Suprapubic skin (tissue), 4 donors: ENCODE data around the gene IL17RD. TPM values are rescaled to one million over a fixed set of nuclear protein-coding genes. Genes with fewer than 3 reads are reported as not detected.

Experiments used
- DNase-seq, 2 donors: peaks; one replicate each; pipeline ENCODE4 v3.0.0-alpha.2; 2019; ENCODE audit warnings: low spot score in 2 of 2
- H3K27ac ChIP-seq: fragments of 200-600 bp; sonication (generic); one replicate; pipeline ENCODE4 v1.5.1; 2019
- H3K27me3 ChIP-seq: fragments of 200-600 bp; sonication (generic); one replicate; pipeline ENCODE4 v1.5.1; 2019
- H3K36me3 ChIP-seq: fragments of 200-600 bp; sonication (generic); one replicate; pipeline ENCODE4 v1.5.1; 2019
- H3K4me1 ChIP-seq: fragments of 200-600 bp; sonication (generic); one replicate; pipeline ENCODE4 v1.5.1; 2019
- H3K4me3 ChIP-seq: fragments of 200-600 bp; sonication (generic); one replicate; pipeline ENCODE4 v1.5.1; 2019; ENCODE audit warnings: mild to moderate bottlenecking
- H3K9me3 ChIP-seq: fragments of 200-600 bp; sonication (generic); one replicate; pipeline ENCODE4 v1.5.1; 2019
- CTCF ChIP-seq, 2 donors: fragments of 200-600 bp in 1 of 2; fragments of 450-650 bp in 1 of 2; sonication (generic) in 1 of 2; IDR thresholded peaks; one replicate each; pipeline ENCODE4 v1.5.1; 2016 to 2019; ENCODE audit warnings: antibody characterized with exemption in 2 of 2, mild to moderate bottlenecking in 1 of 2, moderate library complexity in 1 of 2
- EP300 ChIP-seq: sonication (generic); formaldehyde crosslinking; IDR thresholded peaks from one replicate; pipeline ENCODE4 v1.6.1; 2017; ENCODE audit warnings: antibody characterized with exemption
- POLR2A ChIP-seq, 2 donors: fragments of 450-650 bp; IDR thresholded peaks; one replicate each; pipeline ENCODE4 v1.6.1; 2017; ENCODE audit warnings: antibody characterized with exemption in 2 of 2, mild to moderate bottlenecking in 2 of 2, moderate library complexity in 2 of 2
- POLR2AphosphoS5 ChIP-seq, 3 donors: sonication (generic); formaldehyde crosslinking; IDR thresholded peaks; one replicate each; pipeline ENCODE4 v1.6.1; 2017; ENCODE audit warnings: antibody characterized with exemption in 3 of 3
- whole genome bisulfite sequencing: methylation state at CpG from one replicate; pipeline ENCODE4 v1.1.5; 2018; 5-methylcytosine and 5-hydroxymethylcytosine counted together
- total RNA-seq, 4 donors: library from RNA; depleted of rRNA; stranded (reverse); fragments of >200 nt; gene quantifications; one replicate each; pipeline ENCODE4 v1.1.0, GENCODE V29; 2016

The IL17RD gene
- total RNA-seq, 4 donors from 2014 or later: 2.2 to 6.1 (median 3.7) TPM

- 61% methylated on average over 11 of the region's 11 CpGs for WGBS
- H3K4me1 ChIP-seq: peaks cover 9% of the 10 kb centered on the region
- no peak overlapping the region for H3K4me3 ChIP-seq
- no peaks in the 10 kb centered on the region for H3K36me3 ChIP-seq
- DNase-seq: no peak
- H3K27ac ChIP-seq: no peak overlapping the region
- TF ChIP-seq EP300: no peak
- no peaks in the 10 kb centered on the region for H3K27me3 ChIP-seq
- H3K9me3 ChIP-seq: no peaks in the 10 kb centered on the region
These were observed 22.8 kb downstream of the IL17RD start for GRCh38 chr3:57142411-57142723.

GRCh38 chr3:57141719-57142410, 23.3 kb downstream of the IL17RD start:
- Histone ChIP-seq H3K27ac (no peak overlapping the region), H3K27me3 (no peaks in the 10 kb centered on the region), H3K4me3 (no peak overlapping the region), H3K36me3 (no peaks in the 10 kb centered on the region), H3K9me3 (no peaks in the 10 kb centered on the region), H3K4me1 (peaks cover 9% of the 10 kb centered on the region)
- DNase-seq: no peak
- TF ChIP-seq POLR2A (IDR thresholded peaks at IDR 0.05) (no peak), POLR2AphosphoS5 (IDR thresholded peaks at IDR 0.05) (no peak), EP300 (no peak), CTCF (IDR thresholded peaks at IDR 0.05) (no peak)
- WGBS: 44% methylated on average over 5 of the region's 5 CpGs

GRCh38 chr3:57140894-57141293, 24.3 kb downstream of the IL17RD start:
- H3K4me1 ChIP-seq: peaks cover 9% of the 10 kb centered on the region
- no peak for TF ChIP-seq POLR2A (IDR thresholded peaks at IDR 0.05)
- no peak for TF ChIP-seq CTCF (IDR thresholded peaks at IDR 0.05)
- no peak for TF ChIP-seq EP300
- no peak for TF ChIP-seq POLR2AphosphoS5 (IDR thresholded peaks at IDR 0.05)
- 83% methylated on average over 5 of the region's 5 CpGs for WGBS

GRCh38 chr3:57135964-57136719, 29.0 kb downstream of the IL17RD start:
- no peaks in the 10 kb centered on the region for H3K4me1 ChIP-seq
- no peaks in the 10 kb centered on the region for H3K27me3 ChIP-seq
- H3K9me3 ChIP-seq: no peaks in the 10 kb centered on the region
- H3K4me3 ChIP-seq: no peak overlapping the region
- H3K27ac ChIP-seq: no peak overlapping the region
- no peak for TF ChIP-seq POLR2A (IDR thresholded peaks at IDR 0.05)
- TF ChIP-seq EP300: no peak
- TF ChIP-seq CTCF (IDR thresholded peaks at IDR 0.05): no peak
- no peak for TF ChIP-seq POLR2AphosphoS5 (IDR thresholded peaks at IDR 0.05)
- no peak for DNase-seq
- no peaks in the 10 kb centered on the region for H3K36me3 ChIP-seq
- WGBS: 74% methylated on average over 5 of the region's 5 CpGs

More at GRCh38 chr3:57140894-57141293, 24.3 kb downstream of the IL17RD start:
- no peaks in the 10 kb centered on the region for H3K27me3 ChIP-seq
- H3K36me3 ChIP-seq: no peaks in the 10 kb centered on the region
- no peaks in the 10 kb centered on the region for H3K9me3 ChIP-seq
- no peak overlapping the region for H3K27ac ChIP-seq
- no peak overlapping the region for H3K4me3 ChIP-seq
- no peak for DNase-seq

- H3K27ac ChIP-seq: no peak overlapping the region
- no peaks in the 10 kb centered on the region for H3K27me3 ChIP-seq
- DNase-seq: no peak
- H3K36me3 ChIP-seq: no peaks in the 10 kb centered on the region
- TF ChIP-seq POLR2AphosphoS5 (IDR thresholded peaks at IDR 0.05) (no peak), POLR2A (IDR thresholded peaks at IDR 0.05) (no peak), CTCF (IDR thresholded peaks at IDR 0.05) (no peak), EP300 (no peak)
- whole genome bisulfite sequencing: 46% methylated on average over 4 of the region's 4 CpGs
- H3K4me1 ChIP-seq: peaks cover 9% of the 10 kb centered on the region
- no peaks in the 10 kb centered on the region for H3K9me3 ChIP-seq
- H3K4me3 ChIP-seq: no peak overlapping the region
These were observed 32.0 kb downstream of the IL17RD start for GRCh38 chr3:57133157-57133556.
